Limb (tissue), 2 donors: ENCODE data around the gene ATP1A4.
"Not testable (repeated sequence)": the region's sequence is repeated elsewhere in the genome, so short reads cannot be mapped to it uniquely, and the experiment has no call there.

Source experiments
- DNase-seq, 2 donors: peaks; one replicate each; pipeline ENCODE4 v3.0.0-alpha.2; 2016; ENCODE audit errors: extremely low spot score in 2 of 2

The ATP1A4 gene

DNA sequence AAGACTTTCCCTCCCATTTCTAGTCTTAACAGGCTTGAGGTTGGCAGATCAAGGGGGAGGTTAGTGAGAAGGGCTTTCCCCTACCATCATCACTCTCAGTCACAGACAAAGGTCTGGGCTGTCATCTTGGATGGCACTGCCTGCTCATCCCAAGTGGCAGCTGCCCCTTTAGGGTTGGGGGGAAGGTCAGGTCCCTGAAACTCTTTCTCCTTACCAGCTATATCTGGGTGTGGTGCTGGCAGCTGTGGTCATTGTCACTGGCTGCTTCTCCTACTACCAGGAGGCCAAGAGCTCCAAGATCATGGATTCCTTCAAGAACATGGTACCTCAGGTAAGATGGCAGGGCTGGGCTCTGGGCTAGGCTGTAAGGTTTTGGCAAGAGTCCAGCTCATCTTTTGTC is 27.7 kb upstream of the ATP1A4 start:
- DNase-seq: no peak

DNA sequence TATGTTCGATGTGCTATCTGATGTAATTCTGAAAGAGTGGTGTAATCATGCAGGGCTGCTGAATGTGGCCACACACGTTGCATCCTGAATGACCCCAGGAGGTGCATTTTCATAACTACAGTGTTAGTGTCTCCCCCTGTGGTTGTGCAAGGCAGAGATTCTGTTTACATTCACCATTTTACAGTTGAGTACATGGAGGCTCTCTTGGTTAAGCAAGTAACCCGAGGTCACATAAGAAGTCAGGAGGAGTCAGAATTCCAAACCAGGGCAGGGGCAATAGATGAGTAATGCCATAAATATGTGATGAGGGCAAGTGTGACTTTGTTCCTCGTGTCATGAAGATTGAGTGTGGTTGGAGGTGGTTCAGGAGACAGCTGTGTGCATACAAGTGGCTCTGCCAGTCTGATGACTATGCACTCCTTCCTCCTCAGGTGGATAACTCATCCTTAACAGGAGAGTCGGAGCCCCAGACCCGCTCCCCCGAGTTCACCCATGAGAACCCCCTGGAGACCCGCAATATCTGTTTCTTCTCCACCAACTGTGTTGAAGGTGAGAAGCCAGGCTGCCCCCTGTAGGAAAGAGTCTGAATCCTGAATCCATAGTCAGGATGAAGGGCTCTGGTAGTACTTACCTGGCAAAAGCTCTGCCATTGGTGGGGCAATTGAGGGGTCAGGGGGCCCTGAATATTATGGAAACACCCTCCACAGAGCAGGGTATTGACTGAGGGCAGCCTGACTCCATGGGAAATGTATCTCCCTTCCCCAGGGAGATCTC is 26.5 kb upstream of the ATP1A4 start:
- DNase-seq: no peak

DNA sequence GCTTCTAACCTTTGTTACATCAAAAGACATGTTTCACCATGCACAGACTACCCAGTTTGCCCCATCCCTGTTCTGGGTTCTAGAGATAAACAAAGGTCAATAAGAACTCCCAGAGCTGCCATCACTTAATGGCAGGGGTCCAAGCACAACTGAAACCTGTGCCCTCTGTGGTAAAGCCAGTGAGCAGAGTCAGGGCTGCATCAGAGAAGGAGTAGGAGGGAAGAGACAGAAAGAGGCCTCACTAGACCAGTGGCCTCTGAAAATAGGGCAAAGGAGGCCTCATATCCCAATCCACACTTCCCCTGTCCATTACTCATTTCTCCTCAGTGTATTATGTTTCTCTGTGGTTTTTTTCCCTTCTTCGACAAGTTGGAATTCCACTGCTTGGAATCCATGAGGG is 25.7 kb upstream of the ATP1A4 start:
- DNase-seq: no peak

DNA sequence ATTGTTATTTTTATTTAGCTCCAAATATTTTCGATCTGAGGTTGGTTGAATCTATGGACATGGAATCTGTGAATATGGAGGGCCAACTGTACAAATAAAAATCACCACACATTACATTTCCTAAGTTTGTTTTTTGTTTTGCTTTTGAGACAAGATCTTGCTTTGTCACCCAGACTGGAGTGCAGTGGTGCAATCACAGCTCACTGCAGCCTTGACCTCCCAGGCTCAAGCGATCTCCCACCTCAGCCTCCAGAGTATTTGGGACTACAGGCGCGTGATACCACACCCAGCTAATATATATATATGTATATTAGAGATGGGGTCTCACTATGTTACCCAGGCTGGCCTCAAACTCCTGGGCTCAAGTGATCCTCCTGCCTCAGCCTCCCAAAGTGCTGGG is 25.1 kb upstream of the ATP1A4 start:
- not testable (repeated sequence) for DNase-seq

DNA sequence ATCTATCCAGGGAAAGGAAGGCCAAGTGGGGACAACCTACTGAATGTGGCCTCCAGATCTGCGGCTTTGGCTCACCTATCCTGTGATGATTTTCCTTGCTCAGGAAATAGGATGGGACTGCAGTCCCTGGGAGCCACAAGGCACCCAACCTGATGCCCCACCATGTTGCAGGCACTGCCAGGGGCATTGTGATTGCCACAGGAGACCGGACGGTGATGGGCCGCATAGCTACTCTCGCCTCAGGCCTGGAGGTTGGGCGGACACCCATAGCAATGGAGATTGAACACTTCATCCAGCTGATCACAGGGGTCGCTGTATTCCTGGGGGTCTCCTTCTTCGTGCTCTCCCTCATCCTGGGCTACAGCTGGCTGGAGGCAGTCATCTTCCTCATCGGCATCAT is 24.0 kb upstream of the ATP1A4 start:
- no peak for DNase-seq

DNA sequence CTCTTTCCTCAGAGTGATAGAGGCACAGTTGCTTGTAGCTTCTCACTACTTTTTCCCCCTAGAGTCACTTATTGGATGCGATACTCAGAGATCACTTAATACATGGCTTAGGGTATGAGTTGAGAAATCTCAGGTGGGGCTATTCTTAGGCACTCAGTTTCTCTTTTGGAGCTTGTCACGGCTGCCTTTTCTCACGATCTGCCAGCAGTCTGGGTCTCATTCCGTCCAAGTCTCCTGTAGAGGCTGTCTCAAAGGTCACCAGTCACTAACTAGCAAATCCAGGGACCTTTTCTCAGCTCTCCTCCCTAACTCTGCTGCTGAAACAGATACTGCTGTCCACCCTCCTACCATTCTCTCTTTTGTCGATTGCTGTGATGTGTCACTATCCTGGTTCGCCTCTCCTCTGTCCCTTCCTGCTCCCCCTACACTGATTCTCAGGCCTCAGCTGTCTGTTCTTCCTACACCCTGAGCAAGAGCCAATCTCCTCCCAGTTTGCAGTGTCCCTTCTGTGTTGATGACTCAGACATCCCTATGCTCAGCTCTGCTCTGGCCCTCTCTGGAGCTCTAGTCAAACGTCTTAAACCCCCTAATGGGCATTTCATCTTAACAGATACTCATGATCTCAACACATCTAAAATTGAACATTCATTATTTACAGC is 23.4 kb upstream of the ATP1A4 start:
- DNase-seq: no peak

DNA sequence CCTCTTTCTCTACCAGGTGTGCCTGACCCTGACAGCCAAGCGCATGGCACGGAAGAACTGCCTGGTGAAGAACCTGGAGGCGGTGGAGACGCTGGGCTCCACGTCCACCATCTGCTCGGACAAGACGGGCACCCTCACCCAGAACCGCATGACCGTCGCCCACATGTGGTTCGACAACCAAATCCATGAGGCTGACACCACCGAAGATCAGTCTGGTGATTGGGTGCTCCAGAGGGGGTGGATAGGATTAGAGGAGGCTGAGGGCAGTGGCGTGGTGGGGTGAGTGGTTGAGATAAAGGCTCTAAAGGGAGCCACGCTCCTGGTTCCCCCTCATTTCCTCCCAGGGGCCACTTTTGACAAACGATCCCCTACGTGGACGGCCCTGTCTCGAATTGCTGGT is 22.8 kb upstream of the ATP1A4 start:
- DNase-seq: no peak

DNA sequence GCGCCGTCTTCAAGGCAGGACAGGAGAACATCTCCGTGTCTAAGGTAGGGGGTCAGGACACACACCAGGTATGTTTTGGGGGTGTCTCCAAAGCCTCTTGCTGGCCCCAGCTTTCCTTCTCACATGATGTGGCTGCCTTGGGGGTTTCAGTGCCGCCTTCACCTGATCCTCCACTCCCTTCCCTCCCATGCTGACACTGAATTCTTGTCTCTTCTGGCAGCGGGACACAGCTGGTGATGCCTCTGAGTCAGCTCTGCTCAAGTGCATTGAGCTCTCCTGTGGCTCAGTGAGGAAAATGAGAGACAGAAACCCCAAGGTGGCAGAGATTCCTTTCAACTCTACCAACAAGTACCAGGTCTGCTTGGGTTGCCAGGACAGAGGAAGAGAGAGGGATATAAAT is 22.4 kb upstream of the ATP1A4 start:
- no peak for DNase-seq

DNA sequence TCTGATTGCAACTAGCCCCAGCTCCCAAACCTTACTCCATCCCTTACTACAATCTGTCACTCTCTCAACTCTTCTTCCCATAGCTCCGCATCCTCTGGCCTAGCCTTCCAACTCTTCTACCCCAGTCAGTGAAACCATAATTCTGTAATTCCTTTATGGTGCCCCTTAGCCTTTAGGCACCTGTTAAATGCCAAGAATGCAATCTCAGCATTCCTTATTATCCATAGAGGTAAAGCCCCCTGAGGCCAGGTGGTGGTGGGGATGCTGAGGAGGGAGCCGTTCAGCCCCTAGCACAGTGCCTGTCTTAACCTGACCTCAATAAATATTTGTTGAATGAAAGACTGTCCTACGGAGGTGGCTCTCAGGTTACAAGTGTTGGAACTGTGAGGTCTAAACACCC is 21.8 kb upstream of the ATP1A4 start:
- DNase-seq: no peak

DNA sequence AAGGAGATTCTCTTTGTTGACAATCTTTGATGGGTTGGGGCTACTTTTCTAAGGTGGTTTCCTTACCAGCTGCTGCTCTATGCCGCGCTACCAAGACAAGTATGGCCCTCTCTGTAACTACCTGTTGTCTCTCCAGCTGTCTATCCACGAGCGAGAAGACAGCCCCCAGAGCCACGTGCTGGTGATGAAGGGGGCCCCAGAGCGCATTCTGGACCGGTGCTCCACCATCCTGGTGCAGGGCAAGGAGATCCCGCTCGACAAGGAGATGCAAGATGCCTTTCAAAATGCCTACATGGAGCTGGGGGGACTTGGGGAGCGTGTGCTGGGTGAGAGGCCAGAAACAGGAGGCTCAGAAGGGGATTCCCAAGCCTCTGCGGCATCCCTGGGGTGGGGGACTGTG is 21.4 kb upstream of the ATP1A4 start:
- no peak for DNase-seq

DNA sequence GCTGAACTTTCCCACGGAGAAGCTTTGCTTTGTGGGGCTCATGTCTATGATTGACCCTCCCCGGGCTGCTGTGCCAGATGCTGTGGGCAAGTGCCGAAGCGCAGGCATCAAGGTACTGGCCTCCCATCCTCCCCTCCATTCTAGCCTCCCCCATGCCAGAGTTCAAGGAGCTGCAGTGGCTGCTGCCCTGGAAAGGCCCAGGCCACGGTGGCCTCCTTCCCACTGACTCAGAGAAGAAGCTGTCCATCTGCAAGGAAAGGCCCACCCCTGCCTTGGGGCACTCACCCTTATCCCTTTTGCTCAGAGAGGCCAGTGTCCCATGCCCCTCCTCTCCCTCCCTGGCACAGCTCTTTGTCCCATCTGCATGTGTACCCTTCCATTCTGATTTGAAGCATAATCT is 20.9 kb upstream of the ATP1A4 start:
- no peak for DNase-seq

DNA sequence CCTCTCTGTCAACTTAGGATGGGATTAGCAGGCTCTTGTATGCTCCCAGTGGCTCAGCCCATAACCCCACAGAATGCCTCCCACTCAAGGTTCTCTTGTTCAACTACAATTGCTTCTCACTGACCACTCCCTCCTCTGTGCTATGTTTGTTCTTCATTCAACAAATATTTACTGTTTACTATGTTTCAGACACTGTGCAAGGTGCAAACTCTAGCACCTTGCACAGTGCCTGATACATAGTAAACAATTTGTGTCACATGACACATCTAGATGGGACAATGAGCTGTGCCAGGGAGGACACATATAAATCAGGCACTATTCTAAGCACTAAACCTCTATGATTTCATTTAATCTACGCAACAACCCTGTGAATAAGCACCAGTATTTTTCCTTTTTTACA is 20.5 kb upstream of the ATP1A4 start:
- DNase-seq: no peak

DNA sequence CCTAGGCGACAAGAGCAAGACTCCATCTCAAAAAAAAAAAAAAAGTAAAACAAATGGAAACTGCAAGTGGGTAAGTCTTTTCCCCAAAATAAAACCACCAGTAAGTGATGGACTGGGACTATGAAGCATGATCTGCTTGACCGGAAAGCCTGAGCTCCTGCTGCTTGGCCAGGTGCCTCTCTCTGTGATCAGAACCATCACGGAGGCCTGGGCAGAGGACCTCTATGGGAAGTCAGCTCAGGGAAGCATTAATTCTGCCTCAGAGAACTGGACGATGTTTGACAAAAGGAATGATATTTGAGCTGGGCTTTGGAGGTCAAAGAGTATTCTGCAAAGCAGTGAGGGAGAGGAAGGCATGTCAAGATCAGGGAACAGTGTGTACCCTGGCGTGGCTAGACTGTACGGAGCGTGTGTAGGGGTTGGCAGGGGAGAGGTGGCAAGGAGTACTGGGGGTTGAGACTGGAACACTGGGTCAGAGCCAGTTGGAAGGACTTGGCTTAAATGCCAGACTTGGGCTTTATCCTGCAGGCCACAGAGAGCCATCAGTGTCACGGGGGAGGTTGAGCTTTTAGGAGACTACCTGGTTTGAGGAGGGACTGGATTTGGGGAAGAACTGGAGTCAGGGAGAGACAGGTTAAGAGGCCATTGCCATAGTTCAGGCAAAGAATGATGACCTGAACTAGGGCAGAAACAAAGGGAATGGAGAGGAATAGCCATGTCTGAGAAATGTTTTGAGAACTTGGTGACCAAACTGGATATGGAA is 19.4 kb upstream of the ATP1A4 start:
- no peak for DNase-seq

DNA sequence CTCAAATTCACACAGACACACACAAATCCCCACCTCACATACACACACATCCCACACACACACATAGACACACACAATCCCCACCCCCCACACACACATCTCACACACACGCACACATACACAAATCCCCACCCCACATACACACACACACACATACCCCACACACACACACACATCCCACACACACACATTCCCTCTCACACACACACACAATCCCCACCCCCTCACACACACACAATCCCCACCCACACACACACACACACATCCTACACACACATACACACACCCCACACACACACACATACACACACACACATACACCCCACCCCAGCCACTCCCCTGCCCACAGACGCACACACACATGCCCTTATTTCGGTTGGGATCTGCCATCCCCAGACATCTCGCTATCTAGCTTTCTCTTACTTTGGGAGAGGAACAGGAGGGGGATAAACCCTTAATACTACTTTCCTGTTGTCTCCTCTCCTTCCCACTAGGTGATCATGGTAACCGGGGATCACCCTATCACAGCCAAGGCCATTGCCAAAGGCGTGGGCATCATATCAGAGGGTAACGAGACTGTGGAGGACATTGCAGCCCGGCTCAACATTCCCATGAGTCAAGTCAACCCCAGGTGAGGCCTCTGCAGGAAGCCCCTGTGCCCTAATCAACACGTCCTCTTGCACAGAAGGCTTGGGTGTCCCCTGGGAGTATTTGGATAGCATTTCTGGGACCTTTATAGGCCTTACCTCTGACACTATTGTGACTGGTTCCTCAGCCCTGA is 17.2 kb upstream of the ATP1A4 start:
- DNase-seq: no peak

DNA sequence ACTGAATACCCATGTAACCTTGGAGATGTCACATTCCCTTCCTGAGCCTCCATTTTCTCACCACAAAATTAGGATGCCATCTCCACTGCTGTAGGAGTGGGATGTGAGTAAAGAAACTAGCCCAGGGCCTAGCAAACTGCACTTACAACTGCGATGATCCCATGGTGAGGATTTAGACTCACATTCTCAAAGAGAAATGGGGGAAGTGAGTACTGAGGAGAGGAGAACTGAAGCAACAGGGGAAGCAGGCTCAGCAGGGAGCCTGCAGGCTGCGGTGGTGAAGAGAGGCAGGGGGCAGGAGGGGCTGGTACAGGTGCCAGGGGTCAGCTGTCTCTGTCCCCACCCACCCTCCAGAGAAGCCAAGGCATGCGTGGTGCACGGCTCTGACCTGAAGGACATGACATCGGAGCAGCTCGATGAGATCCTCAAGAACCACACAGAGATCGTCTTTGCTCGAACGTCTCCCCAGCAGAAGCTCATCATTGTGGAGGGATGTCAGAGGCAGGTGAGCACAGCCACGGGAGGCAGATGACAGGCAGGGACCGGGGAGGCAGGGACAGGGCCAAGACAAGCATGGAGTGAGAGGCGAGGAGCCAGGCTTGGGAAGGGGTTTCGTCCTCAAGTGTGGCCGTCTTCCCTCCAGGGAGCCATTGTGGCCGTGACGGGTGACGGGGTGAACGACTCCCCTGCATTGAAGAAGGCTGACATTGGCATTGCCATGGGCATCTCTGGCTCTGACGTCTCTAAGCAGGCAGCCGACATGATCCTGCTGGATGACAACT is 16.4 kb upstream of the ATP1A4 start:
- DNase-seq: no peak

DNA sequence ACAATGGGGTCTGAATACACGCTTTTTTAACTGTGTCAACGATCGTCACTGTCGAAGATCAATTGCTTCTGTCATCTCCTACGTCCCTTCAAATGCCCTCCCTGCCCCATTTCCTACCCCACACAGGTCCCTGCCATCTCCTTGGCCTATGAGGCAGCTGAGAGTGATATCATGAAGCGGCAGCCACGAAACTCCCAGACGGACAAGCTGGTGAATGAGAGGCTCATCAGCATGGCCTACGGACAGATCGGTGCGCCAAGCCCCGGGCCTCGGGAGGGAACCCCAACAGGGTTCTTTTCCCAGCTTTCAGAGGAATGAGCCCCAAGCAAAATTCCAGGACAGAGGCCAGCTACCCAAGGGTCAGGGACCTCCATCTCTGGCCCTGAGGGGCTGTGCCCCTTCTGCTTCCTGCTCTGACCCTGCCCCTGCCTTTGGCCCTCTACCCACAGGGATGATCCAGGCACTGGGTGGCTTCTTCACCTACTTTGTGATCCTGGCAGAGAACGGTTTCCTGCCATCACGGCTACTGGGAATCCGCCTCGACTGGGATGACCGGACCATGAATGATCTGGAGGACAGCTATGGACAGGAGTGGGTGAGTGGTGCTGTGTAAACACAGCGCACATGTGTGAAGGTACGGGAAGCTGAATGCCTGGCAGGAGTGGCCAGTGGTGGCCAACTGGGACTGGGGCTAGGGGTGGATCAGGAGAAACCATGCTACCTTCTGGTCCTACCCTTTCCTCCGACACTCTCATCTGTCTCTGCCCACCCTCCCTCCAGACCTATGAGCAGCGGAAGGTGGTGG is 15.1 kb upstream of the ATP1A4 start:
- DNase-seq: no peak

DNA sequence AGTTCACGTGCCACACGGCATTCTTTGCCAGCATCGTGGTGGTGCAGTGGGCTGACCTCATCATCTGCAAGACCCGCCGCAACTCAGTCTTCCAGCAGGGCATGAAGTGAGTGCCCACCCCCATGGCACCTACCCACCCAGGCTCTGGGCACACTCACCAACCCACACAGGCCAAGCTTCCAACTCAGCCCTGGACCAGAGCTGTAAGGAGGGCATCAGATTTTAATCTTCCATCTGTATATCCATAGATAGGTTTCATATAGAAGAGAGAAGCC is 14.5 kb upstream of the ATP1A4 start:
- DNase-seq: no peak

DNA sequence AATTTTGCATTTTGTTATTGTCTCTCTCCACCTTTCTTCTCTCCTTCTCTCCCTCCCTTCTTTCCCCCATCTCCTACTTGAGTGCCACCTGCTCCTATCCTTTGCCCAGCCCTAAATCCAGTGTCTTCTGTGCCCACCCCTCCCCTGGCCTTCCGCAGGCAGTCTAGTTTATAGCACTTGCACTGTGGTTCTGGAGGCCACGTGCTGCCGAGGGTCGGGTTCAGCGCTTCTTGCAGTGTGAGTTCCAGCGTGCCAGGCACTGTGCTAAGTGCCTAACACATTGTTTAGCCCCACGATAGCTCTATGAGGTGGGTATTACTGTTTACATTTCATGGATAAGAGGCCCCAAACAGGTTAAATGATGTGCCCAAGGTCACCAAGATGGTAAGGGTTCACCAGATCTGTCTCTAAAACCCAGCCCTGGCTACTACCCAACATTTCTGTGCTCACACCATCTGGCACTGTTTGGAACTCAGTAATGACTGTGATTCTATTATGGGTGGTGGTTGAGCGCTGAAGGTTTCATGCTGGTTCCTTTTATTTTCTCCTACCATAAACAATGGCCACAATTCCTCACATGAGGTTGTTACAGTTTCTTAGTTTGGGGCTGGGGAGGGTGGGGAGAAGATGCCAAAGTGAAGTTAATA is 14.1 kb upstream of the ATP1A4 start:
- no peak for DNase-seq

DNA sequence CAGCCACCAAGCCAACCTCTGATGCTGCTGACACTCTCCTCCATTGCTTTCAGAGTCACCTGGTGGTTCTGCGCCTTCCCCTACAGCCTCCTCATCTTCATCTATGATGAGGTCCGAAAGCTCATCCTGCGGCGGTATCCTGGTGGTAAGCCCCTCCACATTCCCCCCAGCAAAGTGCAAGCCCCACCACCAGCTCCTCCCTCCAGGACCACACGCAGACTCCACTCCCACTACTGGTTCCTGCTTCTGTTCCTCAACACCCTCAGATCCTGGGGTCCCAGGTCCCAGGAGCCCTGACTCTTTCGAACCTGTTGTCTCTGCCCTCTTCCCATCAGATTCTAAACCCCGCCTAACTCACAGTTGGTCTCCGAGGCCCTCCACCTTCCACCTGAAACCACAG is 11.6 kb upstream of the ATP1A4 start:
- DNase-seq: no peak

DNA sequence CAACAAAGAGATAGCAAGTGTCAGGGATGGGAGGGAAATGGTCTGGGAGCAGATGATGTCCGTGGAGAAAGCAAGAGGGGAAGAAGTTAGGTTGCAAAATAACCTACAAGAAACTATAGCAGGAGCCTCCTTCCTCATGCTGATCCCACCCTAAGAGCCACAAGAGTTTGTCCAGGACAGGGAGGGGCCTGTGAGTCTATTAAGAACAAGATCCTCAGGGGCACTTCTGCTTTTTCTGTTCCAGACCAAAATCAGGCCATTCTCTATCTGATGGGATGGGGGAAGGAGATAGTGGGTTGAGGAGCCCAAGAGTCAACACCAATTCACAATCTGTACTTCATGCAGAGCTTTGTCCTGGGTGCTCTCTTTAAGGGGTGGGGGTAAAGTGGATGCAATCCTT is 7.7 kb upstream of the ATP1A4 start:
- DNase-seq: no peak
